Mesendoderm (in vitro differentiated cells): ENCODE data around the gene LACTBL1.
A peak's percentile ranks its signal among the peaks of the same experiment; 100 is the strongest.

Source experiments
- DNase-seq: peaks from one replicate; pipeline ENCODE4 v3.0.0; 2013
- H2AK5ac ChIP-seq: 2 replicates; pipeline ENCODE4 v1.6.1; 2013; ENCODE audit warnings: low read length, inconsistent platforms
- H2BK120ac ChIP-seq: 2 replicates; pipeline ENCODE4 v1.6.1; 2013; ENCODE audit warnings: low read depth, mild to moderate bottlenecking, low read length, moderate library complexity, mixed read lengths
- H2BK15ac ChIP-seq: replicated peaks from 2 replicates; pipeline ENCODE4 v1.6.1; 2013; ENCODE audit warnings: low read depth, mild to moderate bottlenecking, moderate library complexity
- H2BK5ac ChIP-seq: 2 replicates; pipeline ENCODE4 v1.6.1; 2013; ENCODE audit warnings: low read length, inconsistent platforms
- H3K18ac ChIP-seq: 2 replicates; pipeline ENCODE4 v1.6.1; 2013; ENCODE audit warnings: mild to moderate bottlenecking, low read length, mixed read lengths
- H3K23ac ChIP-seq: one replicate; pipeline ENCODE4 v1.6.1; 2013; ENCODE audit warnings: low read length
- H3K27ac ChIP-seq: 2 replicates; pipeline ENCODE4 v1.5.1; 2013; ENCODE audit warnings: low read depth, mild to moderate bottlenecking, inconsistent platforms, low read length, moderate library complexity
- H3K27me3 ChIP-seq: 2 replicates; pipeline ENCODE4 v1.6.1; 2013; ENCODE audit warnings: low read length, control low read depth, mild to moderate bottlenecking, inconsistent platforms; ENCODE audit not compliant: insufficient read depth, poor library complexity
- H3K36me3 ChIP-seq: 2 replicates; pipeline ENCODE4 v1.6.1; 2013; ENCODE audit warnings: low read length, inconsistent platforms; ENCODE audit not compliant: control insufficient read depth, insufficient read depth
- H3K4ac ChIP-seq: one replicate; pipeline ENCODE4 v1.6.1; 2013; ENCODE audit warnings: low read depth, mild to moderate bottlenecking, low read length, moderate library complexity
- H3K4me1 ChIP-seq: 2 replicates; pipeline ENCODE4 v1.6.1; 2013; ENCODE audit warnings: low read depth, low read length, inconsistent platforms; ENCODE audit not compliant: control insufficient read depth
- H3K4me2 ChIP-seq: 2 replicates; pipeline ENCODE4 v1.6.1; 2013; ENCODE audit warnings: low read length
- H3K4me3 ChIP-seq: 2 replicates; pipeline ENCODE4 v1.5.1; 2013; ENCODE audit warnings: mild to moderate bottlenecking, low read length
- H3K56ac ChIP-seq: one replicate; pipeline ENCODE4 v1.6.1; 2013; ENCODE audit warnings: low read length
- H3K79me1 ChIP-seq: 2 replicates; pipeline ENCODE4 v1.6.1; 2013; ENCODE audit warnings: low read length, inconsistent platforms
- H3K79me2 ChIP-seq: 2 replicates; pipeline ENCODE4 v1.6.1; 2013; ENCODE audit warnings: mild to moderate bottlenecking, low read length; ENCODE audit not compliant: control insufficient read depth, insufficient read depth
- H3K9ac ChIP-seq: 2 replicates; pipeline ENCODE4 v1.6.1; 2013; ENCODE audit warnings: low read length, inconsistent platforms
- H4K5ac ChIP-seq: one replicate; pipeline ENCODE4 v1.6.1; 2013; ENCODE audit warnings: low read length
- H4K8ac ChIP-seq: one replicate; pipeline ENCODE4 v1.6.1; 2013; ENCODE audit warnings: low read depth, mild to moderate bottlenecking, control low read depth, low read length, moderate library complexity
- WGBS: extraction: QIAGEN DNeasy Blood & Tissue Kit; methylation state at CpG from one replicate; pipeline ENCODE4 v1.1.7; 2013; ENCODE audit warnings: low lambda C conversion rate, missing lambda C conversion rate; ENCODE audit not compliant: insufficient coverage; ENCODE audit errors: extremely low coverage; 5-methylcytosine and 5-hydroxymethylcytosine counted together

LACTBL1 gene

GRCh38 chr1:22975694-22976093, 3.0 kb upstream of the LACTBL1 start:
- Histone ChIP-seq H2AK5ac (peak overlapping the region; percentile 56), H2BK120ac (no peak overlapping the region), H3K18ac (peak overlapping the region; percentile 32), H2BK15ac (no peak overlapping the region), H2BK5ac (peak overlapping the region; percentile 88), H3K4me1 (no peaks in the 10 kb centered on the region), H3K23ac (no peak overlapping the region), H3K27ac (no peak overlapping the region), H4K8ac (no peak overlapping the region), H4K5ac (peak overlapping the region; percentile 93), H3K4me2 (no peak overlapping the region), H3K79me1 (no peaks in the 10 kb centered on the region), H3K56ac (peak overlapping the region; percentile 49), H3K79me2 (no peaks in the 10 kb centered on the region), H3K4me3 (no peak overlapping the region), H3K36me3 (no peaks in the 10 kb centered on the region), H3K9ac (no peak overlapping the region), H3K27me3 (no peaks in the 10 kb centered on the region), H3K4ac (no peak overlapping the region)
- DNase-seq = peak; percentile 14
- WGBS = no CpG with 5 or more reads among the region's 3 CpGs

- Histone ChIP-seq H2BK5ac (no peak overlapping the region), H3K4me2 (no peak overlapping the region), H3K79me1 (no peaks in the 10 kb centered on the region), H3K18ac (no peak overlapping the region), H3K79me2 (no peaks in the 10 kb centered on the region), H4K5ac (no peak overlapping the region), H2BK120ac (no peak overlapping the region), H3K23ac (no peak overlapping the region), H3K4ac (no peak overlapping the region), H3K4me1 (no peaks in the 10 kb centered on the region), H3K27ac (no peak overlapping the region), H2BK15ac (no peak overlapping the region), H3K9ac (no peak overlapping the region), H3K4me3 (no peak overlapping the region), H3K56ac (no peak overlapping the region), H4K8ac (no peak overlapping the region), H3K36me3 (no peaks in the 10 kb centered on the region), H2AK5ac (no peak overlapping the region), H3K27me3 (no peaks in the 10 kb centered on the region)
- peak; percentile 64 for DNase-seq
- no CpG with 5 or more reads among the region's 5 CpGs for WGBS
Observed at GRCh38 chr1:22971611-22972405, 858 bp downstream of the LACTBL1 start.

GRCh38 chr1:22971161-22971560, 1.5 kb downstream of the LACTBL1 start:
- H3K18ac ChIP-seq = no peak overlapping the region
- no peak overlapping the region for H3K56ac ChIP-seq
- no peaks in the 10 kb centered on the region for H3K27me3 ChIP-seq
- no peak overlapping the region for H2BK15ac ChIP-seq
- H4K5ac ChIP-seq = no peak overlapping the region
- H3K23ac ChIP-seq = no peak overlapping the region
- no peaks in the 10 kb centered on the region for H3K79me2 ChIP-seq
- H3K4ac ChIP-seq = no peak overlapping the region
- H3K79me1 ChIP-seq = no peaks in the 10 kb centered on the region
- H2AK5ac ChIP-seq = no peak overlapping the region
- H3K9ac ChIP-seq = no peak overlapping the region
- H4K8ac ChIP-seq = no peak overlapping the region
- no peaks in the 10 kb centered on the region for H3K4me1 ChIP-seq
- H3K36me3 ChIP-seq = no peaks in the 10 kb centered on the region
- no peak overlapping the region for H2BK5ac ChIP-seq
- DNase-seq = no peak
- WGBS = no CpG with 5 or more reads among the region's 3 CpGs
- H3K27ac ChIP-seq = no peak overlapping the region
- no peak overlapping the region for H2BK120ac ChIP-seq
- H3K4me2 ChIP-seq = no peak overlapping the region
- H3K4me3 ChIP-seq = no peak overlapping the region

GRCh38 chr1:22970096-22970495, 2.6 kb downstream of the LACTBL1 start:
- no peaks in the 10 kb centered on the region for H3K27me3 ChIP-seq
- no peaks in the 10 kb centered on the region for H3K79me1 ChIP-seq
- no peak overlapping the region for H2BK5ac ChIP-seq
- H3K9ac ChIP-seq = no peak overlapping the region
- H3K23ac ChIP-seq = no peak overlapping the region
- H4K8ac ChIP-seq = no peak overlapping the region
- H3K18ac ChIP-seq = no peak overlapping the region
- H4K5ac ChIP-seq = no peak overlapping the region
- no peak overlapping the region for H2BK120ac ChIP-seq
- H3K27ac ChIP-seq = no peak overlapping the region
- H3K56ac ChIP-seq = no peak overlapping the region
- H2AK5ac ChIP-seq = no peak overlapping the region
- no peak overlapping the region for H3K4me3 ChIP-seq
- H3K79me2 ChIP-seq = no peaks in the 10 kb centered on the region
- H3K4me2 ChIP-seq = no peak overlapping the region
- no peak for DNase-seq
- no peak overlapping the region for H2BK15ac ChIP-seq
- no peak overlapping the region for H3K4ac ChIP-seq
- H3K4me1 ChIP-seq = no peaks in the 10 kb centered on the region
- no peaks in the 10 kb centered on the region for H3K36me3 ChIP-seq
- no CpG with 5 or more reads among the region's 2 CpGs for WGBS

GRCh38 chr1:22969304-22969709, 3.4 kb downstream of the LACTBL1 start:
- Histone ChIP-seq H3K56ac (no peak overlapping the region), H3K4me2 (no peak overlapping the region), H2AK5ac (no peak overlapping the region), H3K18ac (no peak overlapping the region), H2BK5ac (no peak overlapping the region), H2BK15ac (no peak overlapping the region), H2BK120ac (no peak overlapping the region), H3K36me3 (no peaks in the 10 kb centered on the region), H3K79me1 (no peaks in the 10 kb centered on the region), H3K79me2 (no peaks in the 10 kb centered on the region), H4K5ac (no peak overlapping the region), H3K27me3 (no peaks in the 10 kb centered on the region), H3K4me1 (no peaks in the 10 kb centered on the region), H3K4ac (no peak overlapping the region), H3K27ac (no peak overlapping the region), H3K23ac (no peak overlapping the region), H3K4me3 (no peak overlapping the region), H3K9ac (no peak overlapping the region), H4K8ac (no peak overlapping the region)
- WGBS = no CpG with 5 or more reads among the region's 5 CpGs
- DNase-seq = no peak

- WGBS = no CpG with 5 or more reads among the region's 2 CpGs
- Histone ChIP-seq H2BK5ac (no peak overlapping the region), H3K79me2 (no peaks in the 10 kb centered on the region), H4K5ac (no peak overlapping the region), H3K23ac (no peak overlapping the region), H3K9ac (no peak overlapping the region), H3K4me2 (no peak overlapping the region), H2BK120ac (no peak overlapping the region), H3K27me3 (no peaks in the 10 kb centered on the region), H2BK15ac (no peak overlapping the region), H3K79me1 (no peaks in the 10 kb centered on the region), H3K56ac (no peak overlapping the region), H3K4me1 (no peaks in the 10 kb centered on the region), H3K18ac (no peak overlapping the region), H4K8ac (no peak overlapping the region), H3K27ac (no peak overlapping the region), H3K4me3 (no peak overlapping the region), H3K36me3 (no peaks in the 10 kb centered on the region), H2AK5ac (no peak overlapping the region), H3K4ac (no peak overlapping the region)
- no peak for DNase-seq
Observed at GRCh38 chr1:22967833-22968232, 4.8 kb downstream of the LACTBL1 start.
